Glutamatergic neuron (in vitro differentiated cells): Measurements from ENCODE around the gene HLA-DPA1. TPM values are rescaled to one million over a fixed set of nuclear protein-coding genes. Genes with fewer than 3 reads are reported as not detected.

Experiments used
- DNase-seq: peaks from one replicate; pipeline ENCODE4 v3.0.0; 2022
- H3K27ac Mint-ChIP-seq: one replicate; pipeline ENCODE4 v1.8.0; 2020; ENCODE audit warnings: mild to moderate bottlenecking, mixed read lengths, inconsistent platforms; ENCODE audit not compliant: unreplicated experiment
- H3K27me3 Mint-ChIP-seq: one replicate; pipeline ENCODE4 v1.8.0; 2020; ENCODE audit warnings: mild to moderate bottlenecking, moderate library complexity, mixed read lengths, inconsistent platforms; ENCODE audit not compliant: unreplicated experiment
- H3K36me3 Mint-ChIP-seq: one replicate; pipeline ENCODE4 v1.8.0; 2020; ENCODE audit warnings: mild to moderate bottlenecking, mixed read lengths, inconsistent platforms; ENCODE audit not compliant: unreplicated experiment
- H3K4me1 Mint-ChIP-seq: one replicate; pipeline ENCODE4 v1.8.0; 2020; ENCODE audit warnings: mild to moderate bottlenecking, low read depth, mixed read lengths, inconsistent platforms; ENCODE audit not compliant: unreplicated experiment
- H3K4me3 Mint-ChIP-seq: one replicate; pipeline ENCODE4 v1.8.0; 2020; ENCODE audit warnings: mild to moderate bottlenecking, mixed read lengths, inconsistent platforms; ENCODE audit not compliant: unreplicated experiment
- H3K9me3 Mint-ChIP-seq: one replicate; pipeline ENCODE4 v1.8.0; 2020; ENCODE audit warnings: mild to moderate bottlenecking, moderate library complexity, mixed read lengths, inconsistent platforms; ENCODE audit not compliant: unreplicated experiment
- CTCF ChIP-seq: fragments of 200-600 bp; sonication (generic); IDR thresholded peaks from one replicate; pipeline ENCODE4 v1.5.0; 2021; ENCODE audit not compliant: partially characterized antibody, unreplicated experiment
- total RNA-seq: library from RNA; stranded (reverse); fragmentation: NEBNext Ultra II Directional; extraction: Animal tissue kit (Norgen Biotek cat#: 25700); gene quantifications from one replicate; pipeline ENCODE4 v1.2.1, GENCODE V29; 2021; ENCODE audit not compliant: unreplicated experiment

The HLA-DPA1 gene
- total RNA-seq, 1 donor from 2014 or later = 1.0 TPM

GRCh38 chr6:33078442-33078841 lies 5.0 kb upstream of the HLA-DPA1 start:
- Mint-ChIP-seq H3K27me3 (peaks cover 6% of the 10 kb centered on the region), H3K4me1 (peaks cover 5% of the 10 kb centered on the region), H3K36me3 (peaks cover 11% of the 10 kb centered on the region), H3K4me3 (no peak overlapping the region), H3K27ac (no peak overlapping the region), H3K9me3 (peaks cover 10% of the 10 kb centered on the region)
- no peak for TF ChIP-seq CTCF
- DNase-seq = no peak

GRCh38 chr6:33077908-33078307 lies 4.5 kb upstream of the HLA-DPA1 start:
- no peak for DNase-seq
- H3K27me3 Mint-ChIP-seq = peaks cover 6% of the 10 kb centered on the region
- no peak overlapping the region for H3K4me3 Mint-ChIP-seq
- H3K9me3 Mint-ChIP-seq = peaks cover 10% of the 10 kb centered on the region
- TF ChIP-seq CTCF = no peak
- peaks cover 11% of the 10 kb centered on the region for H3K36me3 Mint-ChIP-seq
- H3K4me1 Mint-ChIP-seq = peaks cover 5% of the 10 kb centered on the region
- no peak overlapping the region for H3K27ac Mint-ChIP-seq

DNA sequence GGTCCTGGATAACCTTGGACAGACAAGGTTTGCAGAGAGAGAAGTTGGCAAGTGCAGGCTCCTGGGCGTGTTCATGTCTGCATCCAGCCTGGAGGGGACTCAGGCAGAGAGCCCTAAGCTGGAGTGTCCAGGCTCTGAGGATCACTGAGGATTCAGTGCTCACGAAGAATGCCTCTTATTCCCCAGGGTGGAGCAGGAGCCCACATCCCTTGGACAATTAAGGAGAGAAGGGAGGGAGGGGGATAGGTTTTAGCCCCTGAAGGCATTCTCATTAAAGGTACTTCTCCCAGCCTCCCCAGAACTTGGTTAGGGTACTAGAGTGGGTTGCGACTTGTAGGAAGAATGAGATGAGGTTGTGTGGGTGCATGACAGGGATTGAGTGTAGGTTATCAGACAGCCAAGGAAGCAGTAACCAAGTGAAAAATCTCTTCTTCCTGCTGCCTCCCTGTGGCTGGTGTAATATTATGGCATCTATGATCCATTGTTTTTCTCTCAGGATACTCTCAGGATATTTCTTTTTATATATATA lies 3.0 kb upstream of the HLA-DPA1 start:
- no peak overlapping the region for H3K4me3 Mint-ChIP-seq

GRCh38 chr6:33075568-33076405 lies 2.3 kb upstream of the HLA-DPA1 start, which contains the start of gene HLA-DPB1:
TSS of gene HLA-DPB1 (plus strand) at chr6:33075990. CDS start at chr6:33076042, 52 bp downstream.
- Mint-ChIP-seq H3K4me3 (no peak within 1 kb of the TSS), H3K27me3 (peaks cover 10% of the 10 kb centered on the region), H3K27ac (no peak within 1 kb of the TSS), H3K9me3 (peaks cover 8% of the 10 kb centered on the region), H3K36me3 (peaks cover 5% of the 10 kb centered on the region), H3K4me1 (peaks cover 7% of the 10 kb centered on the region)
- TF ChIP-seq CTCF = no peak
- DNase-seq = no peak

More for the DNA sequence above, 3.0 kb upstream of the HLA-DPA1 start:
- H3K4me1 Mint-ChIP-seq = peaks cover 10% of the 10 kb centered on the region
- H3K27ac Mint-ChIP-seq = no peak overlapping the region
- peaks cover 9% of the 10 kb centered on the region for H3K27me3 Mint-ChIP-seq
- peaks cover 9% of the 10 kb centered on the region for H3K9me3 Mint-ChIP-seq
- DNase-seq = no peak
- H3K36me3 Mint-ChIP-seq = peaks cover 11% of the 10 kb centered on the region
- no peak for TF ChIP-seq CTCF

DNA sequence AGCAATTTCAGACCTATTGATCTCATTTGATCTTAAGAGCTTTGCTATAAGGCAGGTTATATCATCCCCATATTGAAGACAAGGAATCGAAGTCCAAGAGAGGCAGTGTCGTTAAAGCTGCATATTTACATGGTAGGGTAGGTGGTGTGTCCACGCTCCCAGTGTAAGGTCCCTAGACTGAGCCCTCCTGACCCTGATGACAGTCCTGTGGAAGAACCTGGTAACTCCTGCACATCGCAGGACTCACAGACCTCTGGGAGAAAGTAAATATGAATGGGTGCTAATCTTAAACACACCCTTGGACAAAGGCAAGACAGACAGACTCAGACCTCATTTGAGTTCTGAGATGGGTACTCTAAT lies 1.7 kb upstream of the HLA-DPA1 start:
- no peak for DNase-seq
- Mint-ChIP-seq H3K27ac (no peak overlapping the region), H3K36me3 (peaks cover 5% of the 10 kb centered on the region), H3K27me3 (peaks cover 6% of the 10 kb centered on the region), H3K4me1 (peaks cover 5% of the 10 kb centered on the region), H3K4me3 (no peak overlapping the region), H3K9me3 (peaks cover 8% of the 10 kb centered on the region)
- TF ChIP-seq CTCF = no peak
